ENCODE results near the gene ADGRV1.

DNA sequence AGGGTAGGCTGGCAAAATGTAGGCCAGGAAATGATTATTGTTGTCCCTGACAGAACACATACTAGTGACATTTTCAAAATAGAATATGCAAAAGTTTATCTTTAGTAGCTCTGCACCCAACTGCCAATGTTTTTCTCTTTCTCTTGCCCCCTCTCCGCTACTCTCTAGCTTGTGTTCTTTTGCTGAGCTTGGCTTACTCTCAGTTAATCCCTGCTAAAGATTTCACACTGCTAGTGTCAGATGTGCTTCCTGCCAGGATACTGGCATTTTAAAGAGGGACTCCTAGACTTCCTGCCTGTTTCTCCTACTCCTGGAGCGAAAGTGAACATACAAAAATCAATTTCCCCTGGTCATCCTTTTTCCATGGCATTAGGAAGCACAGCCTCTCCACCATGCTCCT, 564.1 kb downstream of the ADGRV1 start:
- TF ChIP-seq POLR2A (IDR thresholded peaks at IDR 0.05; ENCODE audit: extremely low read depth, insufficient read length) (no peak), CTCF (IDR thresholded peaks at IDR 0.05; ENCODE audit: low read depth, low read length) (no peak)
- TF ChIP-seq, protein P1, sequence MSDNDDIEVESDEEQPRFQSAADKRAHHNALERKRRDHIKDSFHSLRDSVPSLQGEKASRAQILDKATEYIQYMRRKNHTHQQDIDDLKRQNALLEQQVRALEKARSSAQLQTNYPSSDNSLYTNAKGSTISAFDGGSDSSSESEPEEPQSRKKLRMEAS (IDR thresholded peaks at IDR 0.05; ENCODE audit: low read depth, low read length), result no peak

Measured in NB4 (cell line).